ENCODE data around the gene TBR1. TPM values are rescaled to one million over a fixed set of nuclear protein-coding genes. Genes with fewer than 3 reads are reported as not detected.

The TBR1 gene
- not detected for total RNA-seq

- TF ChIP-seq CTCF (IDR thresholded peaks at IDR 0.05; ENCODE audit: low read depth): no peak
Observed at GRCh38 chr2:161415987-161416707, at the start of gene TBR1. TSS of gene TBR1 (plus strand) at chr2:161416297. CDS start at chr2:161416411, 114 bp downstream.

GRCh38 chr2:161367675-161368074, 48.4 kb upstream of the TBR1 start:
- no peak for TF ChIP-seq CTCF (IDR thresholded peaks at IDR 0.05; ENCODE audit: low read depth)

GRCh38 chr2:161369311-161369710, 46.8 kb upstream of the TBR1 start:
- no peak for TF ChIP-seq CTCF (IDR thresholded peaks at IDR 0.05; ENCODE audit: low read depth)

GRCh38 chr2:161370981-161371380, 45.1 kb upstream of the TBR1 start:
- TF ChIP-seq CTCF (IDR thresholded peaks at IDR 0.05; ENCODE audit: low read depth): no peak

GRCh38 chr2:161371869-161372268, 44.2 kb upstream of the TBR1 start:
- no peak for TF ChIP-seq CTCF (IDR thresholded peaks at IDR 0.05; ENCODE audit: low read depth)

- TF ChIP-seq CTCF (IDR thresholded peaks at IDR 0.05; ENCODE audit: low read depth): no peak
Observed at GRCh38 chr2:161373942-161374341, 42.2 kb upstream of the TBR1 start.

- no peak for TF ChIP-seq CTCF (IDR thresholded peaks at IDR 0.05; ENCODE audit: low read depth)
Observed at GRCh38 chr2:161374446-161374845, 41.7 kb upstream of the TBR1 start.

Data from subcutaneous adipose tissue (tissue), 4 donors.